Naive thymus-derived CD8-positive, alpha-beta T cell (primary cell): ENCODE measurements around the gene PLEKHM3. TPM values are rescaled to one million over a fixed set of nuclear protein-coding genes. Genes with fewer than 3 reads are reported as not detected.
A peak's percentile ranks its signal among the peaks of the same experiment; 100 is the strongest.

Experiments used
- ATAC-seq, 2 donors: fragments of 150-1000 bp; cut with Tn5 transposase in 1 of 2; sonication (Bioruptor Pico), chemical (Tn5 transposase) in 1 of 2; 1 replicate in 1 of 2; 2 replicates in 1 of 2; pipeline ENCODE4 v1.10.0; 2021; ENCODE audit warnings: mild to moderate bottlenecking in 2 of 2, moderate library complexity in 2 of 2
- POLR2A ChIA-PET: fragments of 350-600 bp; sonication (Branson Sonifier 250); formaldehyde crosslinking; loops from one replicate; lab custom pipeline; 2021; ENCODE audit warnings: antibody characterized with exemption; lab: Charles Lee
- DNase-seq, 10 donors: peaks; one replicate each; pipeline versions ENCODE4 v3.0.0 to v3.0.0-alpha.2; 2020 to 2022
- H3K27ac Mint-ChIP-seq, 10 donors: one replicate each; pipeline ENCODE4 v1.8.0; 2020 to 2022; ENCODE audit warnings: mild to moderate bottlenecking in 10 of 10, mixed read lengths in 10 of 10, moderate library complexity in 4 of 10, inconsistent platforms in 1 of 10
- H3K27me3 Mint-ChIP-seq, 5 donors: one replicate each; pipeline ENCODE4 v1.8.0; 2021 to 2022; ENCODE audit warnings: mixed read lengths in 5 of 5
- H3K36me3 Mint-ChIP-seq, 3 donors: one replicate each; pipeline ENCODE4 v1.8.0; 2020 to 2022; ENCODE audit warnings: mixed read lengths in 3 of 3, mild to moderate bottlenecking in 2 of 3, inconsistent platforms in 1 of 3
- H3K4me1 Mint-ChIP-seq, 4 donors: one replicate each; pipeline ENCODE4 v1.8.0; 2021 to 2022; ENCODE audit warnings: mixed read lengths in 4 of 4
- H3K4me3 Mint-ChIP-seq, 10 donors: one replicate each; pipeline ENCODE4 v1.8.0; 2020 to 2022; ENCODE audit warnings: mild to moderate bottlenecking in 10 of 10, mixed read lengths in 10 of 10, moderate library complexity in 6 of 10, inconsistent platforms in 1 of 10
- H3K9me3 Mint-ChIP-seq, 9 donors: one replicate each; pipeline ENCODE4 v1.8.0; 2020 to 2022; ENCODE audit warnings: mixed read lengths in 9 of 9, mild to moderate bottlenecking in 3 of 9, inconsistent platforms in 1 of 9, moderate library complexity in 1 of 9
- polyA plus RNA-seq, 3 donors: library from polyadenylated mRNA; unstranded; fragments of 300-500 nt; fragmentation: Illumina TruSeq; gene quantifications; one replicate each; pipeline ENCODE4 v1.2.3, GENCODE V29; 2021
- total RNA-seq, 8 experiments: library from RNA in 2 of 8; stranded (reverse) in 2 of 8; gene quantifications; one replicate each; pipeline ENCODE4 v1.2.3 and lab custom pipeline; 2021 to 2026

PLEKHM3 gene
- total and polyA plus RNA-seq, 5 experiments from 2014 or later, result 2.5 to 16.5 (median 3.4) TPM

GRCh38 chr2:208000701-208001395 lies 24.5 kb downstream of the PLEKHM3 start:
- H3K27me3 Mint-ChIP-seq, result no peaks in the 10 kb centered on the region
- ATAC-seq, result no peak
- DNase-seq, result no peak
- H3K4me3 Mint-ChIP-seq, result no peak overlapping the region
- H3K27ac Mint-ChIP-seq, result no peak overlapping the region
- no peaks in the 10 kb centered on the region for H3K9me3 Mint-ChIP-seq
- POLR2A ChIA-PET, result interaction anchor here (0.6 kb wide), 1 partner anchor 10 kb away, joined by 3 read pairs; no protein-coding TSS in a partner anchor
- peaks cover 19 to 33% (median 20%) of the 10 kb centered on the region in 4 donors for H3K4me1 Mint-ChIP-seq
- peaks cover 22 to 57% (median 33%) of the 10 kb centered on the region in 3 donors for H3K36me3 Mint-ChIP-seq

DNA sequence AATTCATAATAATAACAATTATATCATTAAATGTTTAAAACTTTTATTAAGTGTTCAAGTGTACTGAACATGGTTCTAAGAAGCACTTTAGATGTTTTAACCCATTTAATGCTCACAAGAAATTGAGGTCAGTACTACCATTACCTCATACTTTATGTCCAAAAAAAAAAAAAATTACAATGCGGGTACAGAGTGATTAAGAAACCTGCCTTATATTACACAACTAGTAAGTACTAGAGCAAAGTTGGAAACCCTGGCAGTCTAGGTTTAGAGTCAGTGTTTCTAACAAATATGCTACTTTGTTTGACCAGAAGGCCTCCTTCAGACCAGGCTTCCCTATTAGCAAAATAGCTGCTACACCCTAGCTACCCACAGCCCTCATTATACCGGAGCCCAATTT lies 28.5 kb downstream of the PLEKHM3 start:
- H3K4me1 Mint-ChIP-seq, result peaks cover 20 to 41% (median 30%) of the 10 kb centered on the region in 4 donors
- no peak overlapping the region for H3K27ac Mint-ChIP-seq
- ATAC-seq, result no peak
- H3K9me3 Mint-ChIP-seq, result no peaks in the 10 kb centered on the region
- POLR2A ChIA-PET, result no interaction called here
- H3K27me3 Mint-ChIP-seq, result no peaks in the 10 kb centered on the region
- peaks cover 23 to 71% (median 33%) of the 10 kb centered on the region in 3 donors for H3K36me3 Mint-ChIP-seq
- no peak for DNase-seq
- no peak overlapping the region for H3K4me3 Mint-ChIP-seq

GRCh38 chr2:207995887-207996286 lies 29.4 kb downstream of the PLEKHM3 start:
- ATAC-seq (no peak), DNase-seq (no peak)
- no peaks in the 10 kb centered on the region for H3K27me3 Mint-ChIP-seq
- H3K9me3 Mint-ChIP-seq, result no peaks in the 10 kb centered on the region
- no peak overlapping the region for H3K27ac Mint-ChIP-seq
- peaks cover 19 to 63% (median 23%) of the 10 kb centered on the region in 3 donors for H3K36me3 Mint-ChIP-seq
- no peak overlapping the region for H3K4me3 Mint-ChIP-seq
- POLR2A ChIA-PET, result no interaction called here
- peaks cover 20 to 41% (median 29%) of the 10 kb centered on the region in 4 donors for H3K4me1 Mint-ChIP-seq

GRCh38 chr2:207993151-207993763 lies 32.1 kb downstream of the PLEKHM3 start:
- Mint-ChIP-seq H3K27ac (no peak overlapping the region), H3K9me3 (no peaks in the 10 kb centered on the region), H3K27me3 (no peaks in the 10 kb centered on the region), H3K4me3 (no peak overlapping the region), H3K36me3 (peaks cover 5 to 45% (median 8%) of the 10 kb centered on the region in 3 donors), H3K4me1 (peaks cover 15 to 31% (median 28%) of the 10 kb centered on the region in 4 donors)
- no peak for DNase-seq
- POLR2A ChIA-PET, result no interaction called here
- no peak for ATAC-seq

DNA sequence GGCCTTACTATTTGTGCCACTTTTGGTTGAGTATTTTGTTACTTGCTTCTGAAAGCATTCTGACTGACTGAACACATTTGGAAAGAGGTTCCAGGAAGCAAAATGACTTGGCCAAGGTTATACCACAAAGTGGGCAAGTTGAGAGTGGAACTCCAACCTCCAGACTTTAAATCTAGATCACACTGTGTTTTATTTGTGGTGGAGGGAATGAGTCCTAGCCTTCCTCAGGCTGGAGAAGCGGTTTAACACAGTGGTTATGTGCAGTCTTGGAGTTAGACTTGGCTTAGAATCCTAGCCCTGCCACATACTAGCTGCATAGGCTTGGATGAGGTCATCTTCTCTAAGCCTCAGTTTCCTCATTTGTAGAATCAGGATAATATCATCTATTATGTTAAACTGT lies 33.4 kb downstream of the PLEKHM3 start:
- ATAC-seq, result no peak
- POLR2A ChIA-PET, result no interaction called here
- DNase-seq, result no peak
- Mint-ChIP-seq H3K4me3 (no peak overlapping the region), H3K27ac (no peak overlapping the region), H3K9me3 (no peaks in the 10 kb centered on the region), H3K27me3 (no peaks in the 10 kb centered on the region), H3K4me1 (peaks cover 10 to 24% (median 20%) of the 10 kb centered on the region in 4 donors), H3K36me3 (peaks cover 4 to 33% (median 5%) of the 10 kb centered on the region in 3 donors)

DNA sequence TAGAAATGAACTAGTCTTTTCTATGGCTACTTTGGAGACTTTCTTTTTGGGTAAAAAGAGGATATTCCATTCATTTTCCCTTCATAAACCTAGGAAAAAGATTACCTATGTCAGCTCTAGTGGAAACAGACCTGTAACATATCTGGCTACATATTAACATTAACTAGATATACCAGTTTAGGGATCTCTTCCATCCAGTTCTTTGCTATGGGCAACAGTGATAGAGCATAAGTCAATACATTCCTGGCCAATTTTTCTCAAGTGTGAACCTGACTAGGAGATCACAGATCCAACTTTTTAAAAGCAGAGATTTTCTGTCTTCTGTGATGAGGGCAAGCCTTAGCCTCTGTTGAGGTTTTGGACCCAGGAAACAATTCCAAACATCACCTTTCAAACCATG lies 34.5 kb downstream of the PLEKHM3 start:
- no peaks in the 10 kb centered on the region for H3K27me3 Mint-ChIP-seq
- ATAC-seq (no peak), DNase-seq (no peak)
- POLR2A ChIA-PET, result interaction anchor here (0.6 kb wide), 1 partner anchor 10 kb away, joined by 3 read pairs; no protein-coding TSS in a partner anchor
- H3K36me3 Mint-ChIP-seq, result peaks cover 2 to 23% (median 5%) of the 10 kb centered on the region in 3 donors
- H3K9me3 Mint-ChIP-seq, result no peaks in the 10 kb centered on the region
- H3K27ac Mint-ChIP-seq, result no peak overlapping the region
- H3K4me1 Mint-ChIP-seq, result peaks cover 4 to 20% (median 11%) of the 10 kb centered on the region in 4 donors
- no peak overlapping the region for H3K4me3 Mint-ChIP-seq

GRCh38 chr2:207988975-207989374 lies 36.4 kb downstream of the PLEKHM3 start:
- POLR2A ChIA-PET, result no interaction called here
- Mint-ChIP-seq H3K36me3 (peaks cover 1 to 15% (median 5%) of the 10 kb centered on the region in 3 donors), H3K4me1 (peaks cover 0 to 28% (median 8%) of the 10 kb centered on the region in 4 donors), H3K27me3 (no peaks in the 10 kb centered on the region), H3K9me3 (no peaks in the 10 kb centered on the region), H3K4me3 (no peak overlapping the region), H3K27ac (no peak overlapping the region)
- DNase-seq (no peak), ATAC-seq (no peak)

GRCh38 chr2:207987025-207987716 lies 38.2 kb downstream of the PLEKHM3 start:
- Mint-ChIP-seq H3K4me3 (no peak overlapping the region), H3K27ac (peak overlapping the region in 1 of 10 donors; percentile 8), H3K4me1 (peaks cover 0 to 29% (median 9%) of the 10 kb centered on the region in 4 donors), H3K36me3 (peaks cover 0 to 16% (median 5%) of the 10 kb centered on the region in 3 donors), H3K9me3 (no peaks in the 10 kb centered on the region), H3K27me3 (no peaks in the 10 kb centered on the region)
- DNase-seq (no peak), ATAC-seq (no peak)
- POLR2A ChIA-PET, result no interaction called here

GRCh38 chr2:207984765-207985480 lies 40.4 kb downstream of the PLEKHM3 start:
- no peak overlapping the region for H3K4me3 Mint-ChIP-seq
- ATAC-seq (no peak), DNase-seq (no peak)
- H3K4me1 Mint-ChIP-seq, result peaks cover 3 to 29% (median 7%) of the 10 kb centered on the region in 4 donors
- no peaks in the 10 kb centered on the region for H3K9me3 Mint-ChIP-seq
- H3K36me3 Mint-ChIP-seq, result peaks cover 0 to 17% (median 5%) of the 10 kb centered on the region in 3 donors
- POLR2A ChIA-PET, result no interaction called here
- no peaks in the 10 kb centered on the region for H3K27me3 Mint-ChIP-seq
- peak overlapping the region in 3 of 10 donors; percentile 19 to 53 (median 26) for H3K27ac Mint-ChIP-seq

DNA sequence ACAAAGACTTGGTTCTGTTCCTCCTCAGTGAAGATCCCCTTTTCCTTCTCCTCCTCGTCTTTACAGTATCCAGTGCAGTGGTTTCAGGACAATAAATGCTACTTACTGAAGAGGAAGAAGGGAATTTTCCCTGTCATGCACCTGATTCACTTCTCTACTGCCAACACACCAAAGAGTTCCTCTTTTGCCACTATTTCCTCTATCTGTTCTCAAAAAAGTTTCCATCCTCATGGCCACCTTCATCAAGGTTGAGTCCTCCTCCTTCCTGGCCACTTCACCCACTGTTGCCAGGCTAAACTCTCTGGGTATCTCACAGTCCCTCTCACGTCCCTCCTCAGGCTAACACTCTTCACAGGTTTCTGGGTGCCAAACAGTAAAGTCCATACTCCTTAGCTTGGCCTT lies 41.7 kb downstream of the PLEKHM3 start:
- DNase-seq, result peak in 1 of 10 donors; percentile 3
- peaks cover 5 to 29% (median 9%) of the 10 kb centered on the region in 4 donors for H3K4me1 Mint-ChIP-seq
- no peaks in the 10 kb centered on the region for H3K27me3 Mint-ChIP-seq
- POLR2A ChIA-PET, result no interaction called here
- ATAC-seq, result no peak
- H3K9me3 Mint-ChIP-seq, result no peaks in the 10 kb centered on the region
- H3K4me3 Mint-ChIP-seq, result peak overlapping the region in 1 of 10 donors; percentile 8
- H3K36me3 Mint-ChIP-seq, result peaks cover 0 to 20% (median 5%) of the 10 kb centered on the region in 3 donors
- peak overlapping the region in 5 of 10 donors; percentile 1 to 85 (median 47) for H3K27ac Mint-ChIP-seq

- DNase-seq, result no peak
- H3K27me3 Mint-ChIP-seq, result no peaks in the 10 kb centered on the region
- H3K4me3 Mint-ChIP-seq, result no peak overlapping the region
- no peaks in the 10 kb centered on the region for H3K9me3 Mint-ChIP-seq
- ATAC-seq, result no peak
- H3K4me1 Mint-ChIP-seq, result peaks cover 2 to 19% (median 11%) of the 10 kb centered on the region in 4 donors
- POLR2A ChIA-PET, result interaction anchor here (0.7 kb wide), 1 partner anchor 141 kb away, joined by 3 read pairs; no protein-coding TSS in a partner anchor
- H3K36me3 Mint-ChIP-seq, result peaks cover 0 to 34% (median 5%) of the 10 kb centered on the region in 3 donors
- peak overlapping the region in 1 of 10 donors; percentile 40 for H3K27ac Mint-ChIP-seq
Measured at GRCh38 chr2:207978177-207978948, 47.0 kb downstream of the PLEKHM3 start.
